PC-9 (cell line): ENCODE measurements around the gene PRKCA. TPM values are rescaled to one million over a fixed set of nuclear protein-coding genes. Genes with fewer than 3 reads are reported as not detected.

ENCODE experiments used
- BruUV-seq: library from RNA; stranded (reverse); fragments of 400-500 nt; replicated peaks from 2 replicates; lab custom pipeline; 2021; lab: Mats Ljungman, UMichigan
- CTCF ChIA-PET: fragments of 300-600 bp; sonication (Branson Sonifier 250); formaldehyde crosslinking; loops from one replicate; lab custom pipeline; 2022; ENCODE audit warnings: antibody characterized with exemption; lab: Charles Lee
- POLR2A ChIA-PET: fragments of 300-600 bp; sonication (Branson Sonifier 250); formaldehyde crosslinking; loops from one replicate; lab custom pipeline; 2022; ENCODE audit warnings: antibody characterized with exemption; ENCODE audit not compliant: unreplicated experiment; lab: Charles Lee
- DNase-seq, 2 experiments: peaks; one replicate each; pipeline versions ENCODE4 v3.0.0 to v3.0.0-alpha.2; 2015 to 2022; ENCODE audit warnings: mixed read lengths in 1 of 2
- H2AFZ ChIP-seq: fragments of 200-600 bp; sonication (generic); 2 replicates; pipeline ENCODE4 v1.8.1; 2017; ENCODE audit warnings: antibody characterized with exemption
- H3F3A ChIP-seq: fragments of 200-600 bp; sonication (generic); 2 replicates; pipeline ENCODE4 v1.8.1; 2017; ENCODE audit warnings: antibody characterized with exemption, mild to moderate bottlenecking, low read depth; ENCODE audit not compliant: insufficient read depth
- H3K27ac ChIP-seq: fragments of 200-600 bp; sonication (generic); 2 replicates; pipeline ENCODE4 v1.6.1; 2016; ENCODE audit warnings: mixed run types
- H3K27me3 ChIP-seq: fragments of 200-600 bp; sonication (generic); 2 replicates; pipeline ENCODE4 v1.6.1; 2016; ENCODE audit warnings: low read depth, mixed run types; ENCODE audit not compliant: insufficient read depth
- H3K36me3 ChIP-seq: fragments of 200-600 bp; sonication (generic); 2 replicates; pipeline ENCODE4 v1.6.1; 2016; ENCODE audit warnings: low read depth, mixed run types
- H3K4me1 ChIP-seq: fragments of 200-600 bp; sonication (generic); replicated peaks from 2 replicates; pipeline ENCODE4 v1.6.1; 2016; ENCODE audit warnings: mixed run types; ENCODE audit not compliant: insufficient read depth
- H3K4me2 ChIP-seq: fragments of 200-600 bp; sonication (generic); 2 replicates; pipeline ENCODE4 v1.6.1; 2017; ENCODE audit warnings: mixed run types
- H3K4me3 ChIP-seq: fragments of 200-600 bp; sonication (generic); 2 replicates; pipeline ENCODE4 v1.6.1; 2016; ENCODE audit warnings: mixed run types
- H3K79me2 ChIP-seq: fragments of 200-600 bp; sonication (generic); 2 replicates; pipeline ENCODE4 v1.6.1; 2017; ENCODE audit warnings: low read depth, mixed run types
- H3K9me2 ChIP-seq: fragments of 200-600 bp; sonication (generic); 2 replicates; pipeline ENCODE4 v1.8.1; 2017; ENCODE audit warnings: mild to moderate bottlenecking; ENCODE audit not compliant: insufficient read depth
- H3K9me3 ChIP-seq: fragments of 200-600 bp; sonication (generic); 2 replicates; pipeline ENCODE4 v1.8.1; 2016; ENCODE audit warnings: low read depth; ENCODE audit not compliant: insufficient read depth
- H4K20me1 ChIP-seq: fragments of 200-600 bp; sonication (generic); 2 replicates; pipeline ENCODE4 v1.8.1; 2017; ENCODE audit not compliant: insufficient read depth
- EZH2 ChIP-seq: fragments of 200-600 bp; sonication (generic); IDR thresholded peaks from 2 replicates; pipeline ENCODE4 v1.8.0; 2017; ENCODE audit warnings: antibody characterized with exemption, low read depth
- intact Hi-C: fragments of 100-400 bp; cut with micrococcal nuclease; formaldehyde crosslinking; loops from one replicate; pipeline ENCODE4 v1.10.0; 2022; ENCODE audit not compliant: unreplicated experiment
- total RNA-seq: library from RNA; stranded (reverse); gene quantifications from 2 replicates; pipeline ENCODE4 v1.2.3, GENCODE V29; 2021
- TF ChIP-seq, protein P1 (sequence below): fragments of 200-600 bp; sonication (generic); conservative IDR thresholded peaks from 2 replicates; pipeline ENCODE4 v1.6.1; 2017; ENCODE audit warnings: mixed run types, antibody characterized with exemption, mild to moderate bottlenecking, moderate library complexity

The PRKCA gene
- total RNA-seq, 1 experiment from 2014 or later: 23.1 TPM

DNA sequence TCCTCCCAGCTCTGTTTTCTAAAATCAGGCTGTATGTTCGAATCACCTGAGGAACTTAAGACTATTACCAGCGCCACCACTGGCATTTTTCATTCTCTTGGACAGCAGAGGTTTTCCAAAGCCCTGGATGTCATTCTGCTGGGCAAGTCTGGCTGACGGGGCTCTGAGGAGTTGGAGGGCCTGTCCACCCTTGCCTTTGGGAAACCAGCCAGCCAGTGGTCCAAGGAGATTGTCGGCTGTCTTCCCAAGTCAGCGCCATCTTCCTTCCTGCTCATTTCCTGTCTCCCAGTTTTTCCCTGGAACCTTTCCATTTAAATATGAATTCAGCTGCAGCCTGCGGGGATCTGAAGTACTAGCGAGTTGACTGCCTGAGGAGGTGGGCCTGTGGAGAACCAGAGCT lies 258.3 kb downstream of the PRKCA start:
- intact Hi-C loops: loop anchor here (10.0 kb wide), 1 partner anchor 256 kb away; the partner anchor contains the start of gene PRKCA
- Histone ChIP-seq H3K27ac (no peak overlapping the region), H3K9me2 (no peaks in the 10 kb centered on the region), H4K20me1 (no peaks in the 10 kb centered on the region), H3K27me3 (no peaks in the 10 kb centered on the region), H3K4me2 (no peak overlapping the region), H3K36me3 (no peaks in the 10 kb centered on the region), H2AFZ (no peak overlapping the region), H3K79me2 (no peaks in the 10 kb centered on the region; the same call in 1 of the 2 replicates), H3F3A (peaks cover 6% of the 10 kb centered on the region; the same call in 1 of the 2 replicates), H3K4me1 (no peaks in the 10 kb centered on the region), H3K9me3 (no peaks in the 10 kb centered on the region), H3K4me3 (no peak overlapping the region)
- POLR2A ChIA-PET: interaction anchor here (0.6 kb wide), 1 partner anchor 165 kb away, joined by 12 read pairs; no protein-coding TSS in a partner anchor
- DNase-seq: no peak
- TF ChIP-seq, protein P1, sequence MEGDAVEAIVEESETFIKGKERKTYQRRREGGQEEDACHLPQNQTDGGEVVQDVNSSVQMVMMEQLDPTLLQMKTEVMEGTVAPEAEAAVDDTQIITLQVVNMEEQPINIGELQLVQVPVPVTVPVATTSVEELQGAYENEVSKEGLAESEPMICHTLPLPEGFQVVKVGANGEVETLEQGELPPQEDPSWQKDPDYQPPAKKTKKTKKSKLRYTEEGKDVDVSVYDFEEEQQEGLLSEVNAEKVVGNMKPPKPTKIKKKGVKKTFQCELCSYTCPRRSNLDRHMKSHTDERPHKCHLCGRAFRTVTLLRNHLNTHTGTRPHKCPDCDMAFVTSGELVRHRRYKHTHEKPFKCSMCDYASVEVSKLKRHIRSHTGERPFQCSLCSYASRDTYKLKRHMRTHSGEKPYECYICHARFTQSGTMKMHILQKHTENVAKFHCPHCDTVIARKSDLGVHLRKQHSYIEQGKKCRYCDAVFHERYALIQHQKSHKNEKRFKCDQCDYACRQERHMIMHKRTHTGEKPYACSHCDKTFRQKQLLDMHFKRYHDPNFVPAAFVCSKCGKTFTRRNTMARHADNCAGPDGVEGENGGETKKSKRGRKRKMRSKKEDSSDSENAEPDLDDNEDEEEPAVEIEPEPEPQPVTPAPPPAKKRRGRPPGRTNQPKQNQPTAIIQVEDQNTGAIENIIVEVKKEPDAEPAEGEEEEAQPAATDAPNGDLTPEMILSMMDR: no peak
- BruUV-seq: no TSS peak
- CTCF ChIA-PET: no interaction called here

DNA sequence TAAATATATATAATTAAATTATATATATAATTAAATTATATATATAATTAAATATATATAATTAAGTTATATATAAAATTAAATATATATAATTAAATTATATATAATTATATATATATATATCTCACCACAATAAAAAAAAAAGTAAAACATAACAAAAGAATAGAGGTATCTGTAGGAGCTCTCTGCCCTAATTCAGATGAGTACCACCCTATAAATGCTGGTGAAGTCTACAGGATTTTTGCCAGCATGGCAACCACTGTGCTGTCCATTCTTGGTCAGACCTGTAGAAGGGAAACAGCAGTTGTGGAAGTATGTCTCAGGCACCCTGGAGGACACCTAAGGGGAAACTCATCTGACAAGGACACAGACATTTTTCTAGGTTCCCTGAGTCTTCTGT lies 259.7 kb downstream of the PRKCA start:
- Histone ChIP-seq H4K20me1 (no peaks in the 10 kb centered on the region), H2AFZ (no peak overlapping the region), H3K79me2 (no peaks in the 10 kb centered on the region; the same call in 1 of the 2 replicates), H3K4me3 (no peak overlapping the region), H3F3A (peaks cover 16% of the 10 kb centered on the region; the same call in 1 of the 2 replicates), H3K27ac (no peak overlapping the region), H3K36me3 (no peaks in the 10 kb centered on the region), H3K9me3 (no peaks in the 10 kb centered on the region), H3K9me2 (no peaks in the 10 kb centered on the region), H3K4me2 (no peak overlapping the region), H3K4me1 (peaks cover 7% of the 10 kb centered on the region; the same call in 1 of the 2 replicates), H3K27me3 (no peaks in the 10 kb centered on the region)
- no peak for DNase-seq
- ChIA-PET POLR2A (no interaction called here), CTCF (no interaction called here)
- BruUV-seq: no TSS peak
- intact Hi-C loops: loop anchor here (10.0 kb wide), 1 partner anchor 257 kb away; the partner anchor contains the start of gene PRKCA
- TF ChIP-seq, protein P1: no peak
- no peak for TF ChIP-seq EZH2

DNA sequence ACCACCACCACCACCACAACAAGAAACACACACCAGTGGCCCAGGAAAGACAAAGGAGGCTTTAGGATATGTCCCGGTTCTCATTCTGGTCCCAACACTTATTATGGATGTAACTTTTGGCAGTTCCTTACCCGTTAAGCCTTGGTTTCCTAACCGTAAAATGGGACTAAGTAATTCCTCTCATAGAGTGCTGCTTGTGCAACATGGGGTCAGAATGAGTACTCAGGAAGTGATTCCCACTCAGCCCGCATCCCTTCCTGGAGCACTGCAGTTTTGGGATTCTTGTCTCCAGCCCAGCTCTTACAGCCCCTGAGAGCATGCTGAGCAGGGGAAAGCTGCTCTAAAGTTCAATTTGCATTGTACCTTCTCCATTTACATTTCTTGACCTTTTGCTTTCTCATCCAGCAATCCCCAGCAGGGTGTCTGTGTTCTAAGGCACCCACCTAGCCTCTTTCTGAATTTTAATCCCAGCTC lies 262.6 kb downstream of the PRKCA start:
- no peak overlapping the region for H3K4me2 ChIP-seq
- POLR2A ChIA-PET: interaction anchor here (0.7 kb wide), 1 partner anchor 16 kb away, joined by 4 read pairs; no protein-coding TSS in a partner anchor

More for the DNA sequence above, 262.6 kb downstream of the PRKCA start:
- no peaks in the 10 kb centered on the region for H3K36me3 ChIP-seq
- H3K27me3 ChIP-seq: no peaks in the 10 kb centered on the region
- no peak for DNase-seq
- no peaks in the 10 kb centered on the region for H3K9me2 ChIP-seq
- no peaks in the 10 kb centered on the region for H4K20me1 ChIP-seq
- peaks cover 24% of the 10 kb centered on the region; the same call in 1 of the 2 replicates for H3F3A ChIP-seq
- no peak overlapping the region for H2AFZ ChIP-seq
- H3K9me3 ChIP-seq: no peaks in the 10 kb centered on the region
- BruUV-seq: no TSS peak
- CTCF ChIA-PET: no interaction called here
- no peak overlapping the region for H3K4me3 ChIP-seq
- peaks cover 22% of the 10 kb centered on the region for H3K4me1 ChIP-seq
- no peak overlapping the region for H3K27ac ChIP-seq
- peaks cover 5% of the 10 kb centered on the region; the same call in 1 of the 2 replicates for H3K79me2 ChIP-seq
- TF ChIP-seq, protein P1: no peak
- intact Hi-C loops: loop anchor here (5.0 to 10.0 kb wide), 4 partner anchors 72 to 288 kb away; partner anchors contain the start of gene PRKCA
